Progenitor cell of endocrine pancreas (in vitro differentiated cells): ENCODE results near the gene TJP3. TPM values are rescaled to one million over a fixed set of nuclear protein-coding genes. Genes with fewer than 3 reads are reported as not detected.

Experiments used
- DNase-seq: peaks from one replicate; pipeline ENCODE4 v3.0.0; 2021; ENCODE audit warnings: low spot score; ENCODE audit not compliant: unreplicated experiment
- H3K27ac Mint-ChIP-seq: 2 replicates; pipeline ENCODE4 v1.8.0; 2021; ENCODE audit warnings: mild to moderate bottlenecking, moderate library complexity, mixed read lengths
- H3K27me3 Mint-ChIP-seq: 2 replicates; pipeline ENCODE4 v1.8.0; 2021; ENCODE audit warnings: mixed read lengths
- H3K36me3 Mint-ChIP-seq: 2 replicates; pipeline ENCODE4 v1.8.0; 2022; ENCODE audit warnings: mixed read lengths; ENCODE audit not compliant: insufficient read depth
- H3K4me1 Mint-ChIP-seq: 2 replicates; pipeline ENCODE4 v1.8.0; 2021; ENCODE audit warnings: low read depth, mixed read lengths
- H3K4me3 Mint-ChIP-seq: 2 replicates; pipeline ENCODE4 v1.8.0; 2021; ENCODE audit warnings: low read depth, mild to moderate bottlenecking, moderate library complexity, mixed read lengths
- H3K9me3 Mint-ChIP-seq: 2 replicates; pipeline ENCODE4 v1.8.0; 2021; ENCODE audit warnings: low read depth, mixed read lengths
- CTCF ChIP-seq: fragments of 200-600 bp; sonication (generic); IDR thresholded peaks from one replicate; pipeline ENCODE4 v1.5.0; 2021; ENCODE audit warnings: antibody characterized with exemption, mild to moderate bottlenecking; ENCODE audit not compliant: unreplicated experiment
- total RNA-seq: library from RNA; stranded (reverse); gene quantifications from 2 replicates; pipeline ENCODE4 v1.2.1, GENCODE V29; 2021

TJP3 gene
- total RNA-seq, 1 donor from 2014 or later: 40.7 TPM

DNA sequence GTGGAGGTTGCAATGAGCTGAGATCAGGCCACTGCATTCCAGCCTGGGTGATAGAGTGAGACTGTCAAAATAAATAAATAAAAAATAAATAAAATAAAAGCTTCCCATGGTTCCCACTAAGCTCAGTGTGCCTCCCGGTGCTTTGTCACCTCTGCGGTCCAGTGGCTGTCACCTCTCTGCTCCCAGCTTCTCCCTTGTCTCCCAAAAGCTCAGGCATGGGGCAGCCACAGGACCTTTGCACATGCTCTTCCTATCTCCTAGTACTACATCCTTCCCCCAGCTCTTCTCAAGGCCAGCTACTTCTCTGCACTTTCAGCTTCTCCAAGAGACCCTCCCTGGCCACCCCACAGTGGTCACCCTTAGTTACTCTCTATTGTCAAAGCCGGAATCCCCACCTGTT lies 85.6 kb downstream of the TJP3 start:
- Mint-ChIP-seq H3K36me3 (no peaks in the 10 kb centered on the region), H3K27ac (no peak overlapping the region), H3K27me3 (peaks cover 44% of the 10 kb centered on the region), H3K4me3 (no peak overlapping the region), H3K9me3 (peaks cover 7% of the 10 kb centered on the region), H3K4me1 (no peaks in the 10 kb centered on the region)
- no peak for DNase-seq
- TF ChIP-seq CTCF: no peak

GRCh38 chr19:3796358-3796757 lies 88.2 kb downstream of the TJP3 start:
- Mint-ChIP-seq H3K27ac (no peak overlapping the region), H3K4me1 (no peaks in the 10 kb centered on the region), H3K36me3 (no peaks in the 10 kb centered on the region), H3K9me3 (peaks cover 7% of the 10 kb centered on the region), H3K4me3 (no peak overlapping the region), H3K27me3 (peaks cover 40% of the 10 kb centered on the region)
- TF ChIP-seq CTCF: no peak
- DNase-seq: no peak

GRCh38 chr19:3798137-3798536 lies 90.0 kb downstream of the TJP3 start:
- Mint-ChIP-seq H3K9me3 (peaks cover 7% of the 10 kb centered on the region), H3K4me3 (no peak overlapping the region), H3K27me3 (peaks cover 49% of the 10 kb centered on the region), H3K27ac (no peak overlapping the region), H3K36me3 (no peaks in the 10 kb centered on the region), H3K4me1 (no peaks in the 10 kb centered on the region)
- no peak for DNase-seq
- TF ChIP-seq CTCF: no peak

Other genes starting within 250 kb of the TJP3 start
- gene SMIM24, start 227.9 kb upstream of the TJP3 start, total RNA-seq: 1.3 and 1.6 TPM in 2 replicates
- gene SMIM44, start 224.9 kb upstream of the TJP3 start, total RNA-seq: not detected in 2 replicates
- gene DOHH, start 207.7 kb upstream of the TJP3 start, total RNA-seq: 9.4 and 9.9 TPM in 2 replicates
- 61.3 and 70.5 TPM in 2 replicates for gene FZR1, start 202.1 kb upstream of the TJP3 start, total RNA-seq
- 3.8 and 4.0 TPM in 2 replicates for gene TEKTIP1, start 169.2 kb upstream of the TJP3 start, total RNA-seq
- gene MFSD12, start 150.8 kb upstream of the TJP3 start, total RNA-seq: 71.5 and 75.1 TPM in 2 replicates
- 72.8 and 79.7 TPM in 2 replicates for gene HMG20B, start 135.4 kb upstream of the TJP3 start, total RNA-seq
- gene GIPC3, start 122.9 kb upstream of the TJP3 start, total RNA-seq: not detected in 2 replicates
- gene TBXA2R, start 101.5 kb upstream of the TJP3 start, total RNA-seq: not detected in 2 replicates
- 33.4 and 43.9 TPM in 2 replicates for gene CACTIN, start 81.6 kb upstream of the TJP3 start, total RNA-seq
- gene PIP5K1C, start 7.9 kb upstream of the TJP3 start, total RNA-seq: 49.7 and 51.7 TPM in 2 replicates
- gene APBA3, start 53.3 kb downstream of the TJP3 start, total RNA-seq: 31.4 and 33.3 TPM in 2 replicates
- 38.6 and 39.8 TPM in 2 replicates for gene MRPL54, start 54.3 kb downstream of the TJP3 start, total RNA-seq
- gene RAX2, start 63.8 kb downstream of the TJP3 start, total RNA-seq: not detected in 2 replicates
- gene MATK, start 78.0 kb downstream of the TJP3 start, total RNA-seq: 1.8 TPM in 2 replicates
- 3.5 and 3.9 TPM in 2 replicates for gene ZFR2, start 160.7 kb downstream of the TJP3 start, total RNA-seq
- gene ATCAY, start 172.3 kb downstream of the TJP3 start, total RNA-seq: 0.43 and 1.1 TPM in 2 replicates
- gene NMRK2, start 224.7 kb downstream of the TJP3 start, total RNA-seq: 1.4 and 2.3 TPM in 2 replicates